GM19193 (cell line): ENCODE measurements around the gene OR2T35.

Experiments
- POLR2A ChIP-seq: IDR thresholded peaks from 4 replicates; pipeline ENCODE4 v1.6.1; 2011; ENCODE audit not compliant: insufficient read depth, insufficient read length; ENCODE audit errors: extremely low read depth

The OR2T35 gene

DNA sequence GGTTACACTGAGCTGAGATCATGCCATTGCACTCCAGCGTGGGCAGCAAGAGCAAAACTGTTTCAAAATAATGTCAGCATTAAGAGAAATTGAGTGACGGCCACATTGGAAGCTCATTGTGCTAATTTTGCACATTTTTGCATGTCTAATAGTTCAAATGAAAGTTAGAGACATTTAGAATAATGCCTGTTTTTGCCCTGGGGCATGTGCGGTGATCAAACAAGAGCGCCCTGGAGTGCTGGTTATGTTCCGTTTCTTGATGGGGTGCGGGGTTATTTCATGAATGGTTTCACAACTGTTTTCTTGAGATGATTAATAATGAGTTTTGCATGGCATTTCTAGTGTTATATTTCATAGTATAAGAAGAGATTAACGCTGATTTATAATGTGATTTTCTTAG lies 23.3 kb downstream of the OR2T35 start:
- no peak for TF ChIP-seq POLR2A

DNA sequence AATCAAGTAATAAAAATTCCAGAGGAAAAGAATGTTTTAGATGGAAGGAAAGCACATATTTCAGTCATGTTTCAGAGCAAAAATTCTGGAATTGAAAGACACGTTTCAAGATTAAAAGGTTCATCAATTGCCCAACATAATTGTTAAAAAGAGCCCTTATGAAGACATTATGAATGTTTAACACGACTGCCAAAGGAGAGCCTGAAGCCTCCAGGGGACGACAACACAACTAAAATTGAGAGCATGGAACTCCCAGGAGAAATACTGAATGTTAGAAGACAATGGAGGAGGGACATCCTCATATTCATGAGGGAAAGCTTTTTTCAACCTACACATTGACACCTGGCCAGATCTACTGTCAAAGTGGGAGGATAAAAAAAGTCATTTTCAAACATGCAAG lies 26.2 kb downstream of the OR2T35 start:
- no peak for TF ChIP-seq POLR2A

DNA sequence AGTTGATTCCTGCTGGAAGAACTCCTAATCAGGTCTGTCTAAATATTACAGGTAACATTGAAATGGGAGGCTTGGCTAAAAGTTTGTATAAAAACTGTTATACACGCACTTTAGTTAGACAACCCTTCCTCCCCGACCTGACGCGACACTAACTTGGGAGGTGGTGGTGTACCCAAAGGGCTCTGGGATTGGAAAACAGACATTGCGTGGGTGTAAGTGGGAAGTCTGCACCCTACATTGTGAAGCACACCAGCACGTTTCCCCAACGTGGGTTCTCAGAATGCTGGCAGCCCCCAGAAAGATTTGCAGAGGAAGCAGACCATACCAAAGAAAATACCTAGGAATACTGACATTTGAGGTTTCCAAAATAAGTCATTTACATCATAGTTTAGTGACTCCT lies 27.0 kb downstream of the OR2T35 start:
- TF ChIP-seq POLR2A = no peak

DNA sequence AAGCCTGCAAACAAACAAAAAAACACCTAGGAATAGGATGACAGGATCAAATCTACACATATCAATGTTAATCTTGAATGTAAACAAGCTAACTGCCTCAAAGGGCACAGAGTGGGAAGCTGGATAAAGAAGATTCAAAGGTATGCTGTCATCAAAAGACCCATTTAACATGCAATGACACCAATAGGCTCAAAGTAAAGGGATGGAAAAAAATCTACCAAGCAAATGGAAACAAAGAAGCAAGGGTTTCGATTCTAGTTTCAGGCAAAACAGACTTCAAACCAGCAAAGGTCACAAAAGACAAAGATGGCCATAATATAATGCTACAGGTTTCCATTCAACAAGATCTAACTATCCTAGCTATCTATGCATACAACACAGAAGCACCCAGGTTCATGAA lies 31.3 kb downstream of the OR2T35 start:
- no peak for TF ChIP-seq POLR2A

- TF ChIP-seq POLR2A = no peak
These were observed 33.1 kb downstream of the OR2T35 start for GRCh38 chr1:248611883-248612414.

GRCh38 chr1:248610301-248610700 lies 34.8 kb downstream of the OR2T35 start:
- no peak for TF ChIP-seq POLR2A

GRCh38 chr1:248599396-248599795 lies 45.7 kb downstream of the OR2T35 start:
- TF ChIP-seq POLR2A = no peak

DNA sequence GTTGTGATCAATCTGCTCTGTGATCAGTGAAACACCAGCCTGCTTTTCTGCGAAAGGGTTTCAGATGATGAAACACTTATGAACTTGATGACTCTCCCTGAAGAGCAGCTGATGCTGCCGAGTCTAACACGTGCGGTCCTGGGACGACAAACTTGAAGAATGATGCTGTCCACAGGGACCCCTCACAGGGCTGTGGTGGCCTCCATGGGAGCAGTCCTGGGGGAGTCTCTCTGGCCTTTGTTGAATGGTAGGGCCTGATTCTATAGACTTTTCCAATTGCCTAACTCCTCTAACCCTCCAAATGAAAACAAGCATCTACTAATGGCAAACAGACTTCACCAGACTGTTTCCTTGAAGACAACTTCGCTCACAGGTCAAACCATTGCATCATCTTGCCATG lies 47.5 kb downstream of the OR2T35 start, which contains the start of gene OR2T10:
TSS of gene OR2T10 (minus strand) at position 112 of the 400 bp plus-strand sequence. CDS start 3,932 bp downstream, outside the sequence.
- no peak for TF ChIP-seq POLR2A

GRCh38 chr1:248596615-248597014 lies 48.5 kb downstream of the OR2T35 start:
- TF ChIP-seq POLR2A = no peak

DNA sequence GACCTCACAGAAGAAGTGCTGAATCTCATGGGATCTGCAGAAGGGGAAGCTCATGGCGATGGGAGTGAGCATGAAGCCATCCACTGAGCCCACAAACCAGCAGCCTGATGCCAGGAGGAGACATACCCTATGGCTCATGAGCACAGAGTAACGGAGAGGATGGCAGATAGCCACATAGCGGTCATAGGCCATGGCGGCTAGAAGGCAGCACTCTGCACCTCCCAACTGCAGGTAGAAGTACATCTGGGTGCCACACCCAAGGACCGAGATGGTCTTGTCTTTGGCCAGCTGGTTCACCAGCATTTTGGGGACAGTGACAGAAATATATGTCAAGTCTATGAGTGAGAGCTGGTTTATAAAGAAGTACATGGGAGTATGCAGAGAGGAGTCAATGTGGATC lies 51.9 kb downstream of the OR2T35 start:
- no peak for TF ChIP-seq POLR2A

GRCh38 chr1:248592655-248593054 lies 52.4 kb downstream of the OR2T35 start:
- no peak for TF ChIP-seq POLR2A

GRCh38 chr1:248590055-248590454 lies 55.0 kb downstream of the OR2T35 start:
- TF ChIP-seq POLR2A = no peak

- no peak for TF ChIP-seq POLR2A
These were observed 55.7 kb downstream of the OR2T35 start for GRCh38 chr1:248589334-248589733.
